ENCODE results near the gene SPG11.

DNA sequence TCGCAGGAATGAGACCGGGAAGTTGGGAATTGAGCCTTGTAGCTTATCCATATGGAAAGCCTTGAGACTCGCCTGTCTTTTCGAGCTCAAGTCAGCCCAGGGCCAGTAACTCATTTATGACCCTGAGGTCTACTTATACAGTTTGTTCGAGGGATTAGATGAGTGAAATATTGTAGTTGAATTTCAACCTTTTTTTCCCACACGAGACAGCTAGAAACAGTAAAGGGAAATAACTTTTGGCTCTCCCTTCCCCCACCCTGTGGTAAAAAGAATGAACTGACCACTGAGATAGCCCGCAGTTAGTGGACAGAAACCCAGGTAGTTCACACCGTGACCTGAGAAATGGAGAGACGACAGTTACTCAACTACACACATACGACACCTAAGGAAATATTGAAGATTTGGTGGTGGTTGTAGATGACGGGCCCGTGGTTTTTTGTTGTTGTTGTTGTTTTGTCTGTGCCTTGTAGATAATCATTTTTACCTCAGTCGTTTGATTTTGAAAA, 125.7 kb downstream of the SPG11 start:
- TF ChIP-seq SP1 (CRISPR knock-in tag; IDR thresholded peaks at IDR 0.05) (no peak), SRSF1 (IDR thresholded peaks at IDR 0.05; ENCODE audit: low read depth, low read length) (no peak; the same call in 1 of the 2 replicates), TBP (optimal IDR thresholded peaks at IDR 0.05; ENCODE audit: low read depth, low read length) (no peak)
- TF ChIP-seq, protein P1, sequence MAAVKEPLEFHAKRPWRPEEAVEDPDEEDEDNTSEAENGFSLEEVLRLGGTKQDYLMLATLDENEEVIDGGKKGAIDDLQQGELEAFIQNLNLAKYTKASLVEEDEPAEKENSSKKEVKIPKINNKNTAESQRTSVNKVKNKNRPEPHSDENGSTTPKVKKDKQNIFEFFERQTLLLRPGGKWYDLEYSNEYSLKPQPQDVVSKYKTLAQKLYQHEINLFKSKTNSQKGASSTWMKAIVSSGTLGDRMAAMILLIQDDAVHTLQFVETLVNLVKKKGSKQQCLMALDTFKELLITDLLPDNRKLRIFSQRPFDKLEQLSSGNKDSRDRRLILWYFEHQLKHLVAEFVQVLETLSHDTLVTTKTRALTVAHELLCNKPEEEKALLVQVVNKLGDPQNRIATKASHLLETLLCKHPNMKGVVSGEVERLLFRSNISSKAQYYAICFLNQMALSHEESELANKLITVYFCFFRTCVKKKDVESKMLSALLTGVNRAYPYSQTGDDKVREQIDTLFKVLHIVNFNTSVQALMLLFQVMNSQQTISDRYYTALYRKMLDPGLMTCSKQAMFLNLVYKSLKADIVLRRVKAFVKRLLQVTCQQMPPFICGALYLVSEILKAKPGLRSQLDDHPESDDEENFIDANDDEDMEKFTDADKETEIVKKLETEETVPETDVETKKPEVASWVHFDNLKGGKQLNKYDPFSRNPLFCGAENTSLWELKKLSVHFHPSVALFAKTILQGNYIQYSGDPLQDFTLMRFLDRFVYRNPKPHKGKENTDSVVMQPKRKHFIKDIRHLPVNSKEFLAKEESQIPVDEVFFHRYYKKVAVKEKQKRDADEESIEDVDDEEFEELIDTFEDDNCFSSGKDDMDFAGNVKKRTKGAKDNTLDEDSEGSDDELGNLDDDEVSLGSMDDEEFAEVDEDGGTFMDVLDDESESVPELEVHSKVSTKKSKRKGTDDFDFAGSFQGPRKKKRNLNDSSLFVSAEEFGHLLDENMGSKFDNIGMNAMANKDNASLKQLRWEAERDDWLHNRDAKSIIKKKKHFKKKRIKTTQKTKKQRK (IDR thresholded peaks at IDR 0.05; ENCODE audit: borderline replicate concordance, low read depth, low read length) = no peak
- TF ChIP-seq, protein P2, sequence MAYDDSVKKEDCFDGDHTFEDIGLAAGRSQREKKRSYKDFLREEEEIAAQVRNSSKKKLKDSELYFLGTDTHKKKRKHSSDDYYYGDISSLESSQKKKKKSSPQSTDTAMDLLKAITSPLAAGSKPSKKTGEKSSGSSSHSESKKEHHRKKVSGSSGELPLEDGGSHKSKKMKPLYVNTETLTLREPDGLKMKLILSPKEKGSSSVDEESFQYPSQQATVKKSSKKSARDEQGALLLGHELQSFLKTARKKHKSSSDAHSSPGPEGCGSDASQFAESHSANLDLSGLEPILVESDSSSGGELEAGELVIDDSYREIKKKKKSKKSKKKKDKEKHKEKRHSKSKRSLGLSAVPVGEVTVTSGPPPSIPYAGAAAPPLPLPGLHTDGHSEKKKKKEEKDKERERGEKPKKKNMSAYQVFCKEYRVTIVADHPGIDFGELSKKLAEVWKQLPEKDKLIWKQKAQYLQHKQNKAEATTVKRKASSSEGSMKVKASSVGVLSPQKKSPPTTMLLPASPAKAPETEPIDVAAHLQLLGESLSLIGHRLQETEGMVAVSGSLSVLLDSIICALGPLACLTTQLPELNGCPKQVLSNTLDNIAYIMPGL (CRISPR knock-in tag; IDR thresholded peaks at IDR 0.05) = no peak

Measured in K562 (cell line).